Esophagus squamous epithelium (tissue), 4 donors: ENCODE measurements around the gene CARD11.

ENCODE experiments used
- CTCF ChIP-seq, 6 experiments: fragments of 450-650 bp in 4 of 6; fragments of 200-600 bp in 2 of 6; sonication (generic) in 2 of 6; IDR thresholded peaks; one replicate each; pipeline ENCODE4 v1.5.1; 2016 to 2019; ENCODE audit warnings: antibody characterized with exemption in 6 of 6, mild to moderate bottlenecking in 4 of 6, moderate library complexity in 4 of 6
- POLR2A ChIP-seq, 4 donors: fragments of 450-650 bp; IDR thresholded peaks; one replicate each; pipeline ENCODE4 v1.6.1; 2017; ENCODE audit warnings: antibody characterized with exemption in 4 of 4, mild to moderate bottlenecking in 4 of 4, moderate library complexity in 3 of 4

- TF ChIP-seq POLR2A (IDR thresholded peaks at IDR 0.05) (no peak), CTCF (IDR thresholded peaks at IDR 0.05) (no peak)
Measured at GRCh38 chr7:2969398-2970306, 74.0 kb downstream of the CARD11 start.
